CD14-positive monocyte (primary cell): ENCODE data around the gene MEA1. TPM values are rescaled to one million over a fixed set of nuclear protein-coding genes. Genes with fewer than 3 reads are reported as not detected.

ENCODE experiments used
- DNase-seq, 3 donors: peaks; one replicate each; pipeline ENCODE4 v3.0.0-alpha.2; 2011 to 2022
- H2AFZ ChIP-seq: 2 replicates; pipeline ENCODE4 v1.6.0; 2012; ENCODE audit warnings: mild to moderate bottlenecking, low read depth, low read length, inconsistent platforms; ENCODE audit not compliant: insufficient read depth, poor library complexity, severe bottlenecking
- H3K27ac ChIP-seq, 2 donors: 1 replicate in 1 of 2; 2 replicates in 1 of 2; pipeline ENCODE4 v1.5.1; 2012 to 2013; ENCODE audit warnings: low read length in 2 of 2, control low read depth in 1 of 2, inconsistent platforms in 1 of 2, low read depth in 1 of 2, mild to moderate bottlenecking in 1 of 2
- H3K27me3 ChIP-seq, 2 donors: one replicate each; pipeline versions ENCODE4 v1.6.0 to v1.6.1; 2011 to 2013; ENCODE audit warnings: low read length in 2 of 2; ENCODE audit not compliant: control insufficient read depth in 2 of 2, insufficient read depth in 2 of 2
- H3K36me3 ChIP-seq, 2 donors: replicated peaks in 1 of 2; 1 replicate in 1 of 2; 2 replicates in 1 of 2; pipeline versions ENCODE4 v1.5.1 to v1.6.1; 2012 to 2013; ENCODE audit warnings: low read length in 2 of 2, control low read depth in 1 of 2, inconsistent platforms in 1 of 2, mild to moderate bottlenecking in 1 of 2; ENCODE audit not compliant: insufficient read depth in 2 of 2, control insufficient read depth in 1 of 2
- H3K4me1 ChIP-seq, 2 donors: 1 replicate in 1 of 2; 2 replicates in 1 of 2; pipeline versions ENCODE4 v1.5.1 to v1.6.1; 2012 to 2013; ENCODE audit warnings: low read length in 2 of 2, control low read depth in 1 of 2, inconsistent platforms in 1 of 2, mild to moderate bottlenecking in 1 of 2, moderate library complexity in 1 of 2; ENCODE audit not compliant: insufficient read depth in 2 of 2, control insufficient read depth in 1 of 2
- H3K4me2 ChIP-seq: replicated peaks from 2 replicates; pipeline ENCODE3; 2012; ENCODE audit warnings: low read length, moderate library complexity, mild to moderate bottlenecking; ENCODE audit not compliant: poor library complexity, severe bottlenecking; ENCODE audit errors: extremely low read depth
- H3K4me3 ChIP-seq, 3 experiments: fragments of 200-600 bp in 1 of 3; sonication (generic) in 1 of 3; replicated peaks in 1 of 3; 1 replicate in 2 of 3; 2 replicates in 1 of 3; pipeline ENCODE4 v1.5.1; 2011 to 2013; ENCODE audit warnings: low read length in 3 of 3, mild to moderate bottlenecking in 3 of 3, control low read depth in 2 of 3, low read depth in 2 of 3, inconsistent platforms in 1 of 3, moderate library complexity in 1 of 3
- H3K79me2 ChIP-seq: 2 replicates; pipeline ENCODE4 v1.6.0; 2012; ENCODE audit warnings: mild to moderate bottlenecking, control low read depth, inconsistent platforms, low read length, moderate library complexity; ENCODE audit not compliant: insufficient read depth
- H3K9ac ChIP-seq: 2 replicates; pipeline ENCODE4 v1.6.0; 2017; ENCODE audit warnings: low read length, mild to moderate bottlenecking; ENCODE audit not compliant: insufficient read depth, poor library complexity, severe bottlenecking
- H3K9me3 ChIP-seq, 2 donors: replicated peaks in 1 of 2; 1 replicate in 1 of 2; 2 replicates in 1 of 2; pipeline versions ENCODE4 v1.5.1 to v1.6.1; 2012 to 2013; ENCODE audit warnings: low read length in 2 of 2, control low read depth in 1 of 2; ENCODE audit not compliant: control insufficient read depth in 1 of 2, insufficient read depth in 1 of 2
- H4K20me1 ChIP-seq: 2 replicates; pipeline ENCODE4 v1.6.0; 2012; ENCODE audit warnings: mild to moderate bottlenecking, low read length, control low read depth, moderate library complexity; ENCODE audit not compliant: insufficient read depth
- H3K27ac Mint-ChIP-seq, 7 donors: one replicate each; pipeline ENCODE4 v1.8.0; 2020; ENCODE audit warnings: mild to moderate bottlenecking in 7 of 7, mixed read lengths in 7 of 7, moderate library complexity in 6 of 7, inconsistent platforms in 2 of 7
- H3K27me3 Mint-ChIP-seq, 3 donors: one replicate each; pipeline ENCODE4 v1.8.0; 2021 to 2022; ENCODE audit warnings: low read depth in 3 of 3, mild to moderate bottlenecking in 3 of 3, mixed read lengths in 3 of 3, moderate library complexity in 3 of 3, inconsistent platforms in 1 of 3
- H3K36me3 Mint-ChIP-seq, 2 donors: one replicate each; pipeline ENCODE4 v1.8.0; 2020; ENCODE audit warnings: mixed read lengths in 2 of 2, inconsistent platforms in 1 of 2, mild to moderate bottlenecking in 1 of 2
- H3K4me1 Mint-ChIP-seq: one replicate; pipeline ENCODE4 v1.8.0; 2020; ENCODE audit warnings: mild to moderate bottlenecking, mixed read lengths
- H3K4me3 Mint-ChIP-seq, 2 donors: one replicate each; pipeline ENCODE4 v1.8.0; 2020; ENCODE audit warnings: mild to moderate bottlenecking in 2 of 2, mixed read lengths in 2 of 2, moderate library complexity in 1 of 2
- H3K9me3 Mint-ChIP-seq, 7 donors: one replicate each; pipeline ENCODE4 v1.8.0; 2020 to 2022; ENCODE audit warnings: mixed read lengths in 7 of 7, mild to moderate bottlenecking in 6 of 7, moderate library complexity in 6 of 7, inconsistent platforms in 2 of 7
- WGBS: methylation state at CpG from one replicate; pipeline ENCODE4 v1.1.5; 2013; ENCODE audit warnings: missing lambda C conversion rate; ENCODE audit not compliant: insufficient coverage; 5-methylcytosine and 5-hydroxymethylcytosine counted together
- intact Hi-C, 2 donors: fragments of 100-400 bp; cut with micrococcal nuclease; formaldehyde crosslinking; loops; one replicate each; pipeline versions ENCODE4 v1.15.0 to v1.15.1; 2023
- polyA plus RNA-seq, 3 donors: library from polyadenylated mRNA; depleted of rRNA in 1 of 3; unstranded in 2 of 3; stranded (reverse) in 1 of 3; fragments of 300-500 nt in 2 of 3; fragments of >200 nt in 1 of 3; fragmentation: Illumina TruSeq in 2 of 3; gene quantifications; 1 replicate in 2 of 3; 2 replicates in 1 of 3; pipeline ENCODE4 v1.2.3, GENCODE V29; 2012 to 2021
- TF ChIP-seq, protein P1 (sequence below): fragments of 200-600 bp; IDR thresholded peaks from one replicate; pipeline ENCODE4 v1.8.0; 2022; ENCODE audit warnings: antibody characterized with exemption, mild to moderate bottlenecking

Gene MEA1
- polyA plus RNA-seq, 3 donors, result 31.0 to 59.6 (median 58.8) TPM

DNA sequence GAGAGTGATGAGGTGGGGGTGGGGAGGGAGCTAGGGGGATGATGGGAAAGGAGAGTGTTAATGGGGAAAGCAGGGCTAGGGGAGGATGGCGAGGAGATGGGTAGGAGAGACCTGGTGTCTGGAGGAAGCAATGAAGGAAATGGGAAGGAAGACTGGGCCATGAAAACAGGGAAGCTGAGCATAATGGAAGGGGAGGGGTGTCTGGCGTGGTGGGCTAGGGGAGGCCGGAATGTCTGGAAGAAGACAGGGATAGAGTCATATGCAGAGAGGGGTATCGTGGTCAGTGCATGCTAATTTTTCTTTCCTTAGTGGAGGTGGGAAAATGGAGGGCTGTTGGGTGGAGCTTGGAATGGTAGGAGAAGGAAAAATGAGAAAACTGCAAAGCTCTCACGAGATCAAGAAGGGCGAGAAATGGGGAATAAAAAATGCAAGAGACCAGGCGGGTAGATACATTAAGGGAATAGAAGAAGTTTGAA lies 726 bp upstream of the MEA1 start:
- WGBS, result under 1% methylated on average over 7 of the region's 7 CpGs
- H3K27me3 Mint-ChIP-seq, result peaks cover 0 to 3% (median 0%) of the 10 kb centered on the region in 3 donors
- H3K36me3 Mint-ChIP-seq, result peaks cover 49 to 53% of the 10 kb centered on the region in 2 donors

DNA sequence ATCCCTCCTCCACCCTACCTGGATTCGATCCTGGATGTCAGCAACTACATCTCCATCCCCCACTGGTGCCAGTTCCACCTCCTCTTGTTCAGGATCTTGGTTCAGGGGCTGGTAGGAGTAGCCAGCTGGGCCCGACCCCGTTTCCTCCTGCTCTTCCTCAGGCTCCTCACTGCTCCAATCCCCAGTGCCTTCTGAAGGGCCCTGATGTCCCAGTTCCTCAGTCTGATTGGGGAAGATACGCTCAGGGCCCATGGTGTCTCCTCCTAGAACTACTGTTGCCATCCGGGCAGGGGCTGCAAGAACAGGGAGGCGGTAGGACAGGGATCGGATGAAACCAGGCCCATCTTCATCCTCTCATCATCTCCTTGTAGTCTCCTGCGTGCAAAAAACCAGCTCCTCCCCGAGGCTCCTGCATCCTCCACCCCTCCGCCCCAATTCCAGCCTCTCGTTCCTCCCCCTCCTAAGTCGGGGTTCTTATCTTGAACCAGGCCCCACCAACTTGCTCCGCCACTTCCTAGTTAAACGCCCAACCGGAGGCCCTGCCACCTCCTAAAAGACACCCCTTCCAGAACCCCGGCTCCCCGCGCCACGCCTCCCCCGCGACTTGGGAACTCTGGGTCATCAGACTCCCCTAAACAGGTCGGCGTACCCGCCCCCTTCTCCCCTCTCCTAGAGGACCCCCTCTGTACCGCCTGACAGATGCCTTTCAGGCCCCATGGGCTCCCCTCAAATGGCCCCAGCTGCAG lies 476 bp downstream of the MEA1 start:
- Mint-ChIP-seq H3K4me3 (peak overlapping the region; percentile 91 to 98), H3K4me1 (peaks cover 39% of the 10 kb centered on the region), H3K27me3 (peaks cover 0 to 3% (median 3%) of the 10 kb centered on the region in 3 donors), H3K36me3 (peaks cover 47 to 53% of the 10 kb centered on the region in 2 donors), H3K9me3 (no peaks in the 10 kb centered on the region), H3K27ac (peak overlapping the region; percentile 76 to 95 (median 91))
- DNase-seq, result peak in 2 of 3 donors; percentile 6 to 18
- peaks cover 39% of the 10 kb centered on the region for H4K20me1 ChIP-seq
- WGBS, result 3% methylated on average over 22 of the region's 25 CpGs
- peaks cover 59% of the 10 kb centered on the region for H3K79me2 ChIP-seq
- H3K9me3 ChIP-seq, result no peaks in the 10 kb centered on the region
- no peaks in the 10 kb centered on the region for H3K27me3 ChIP-seq
- H3K4me2 ChIP-seq, result peak overlapping the region; percentile 96
- H3K36me3 ChIP-seq, result peaks cover 55% of the 10 kb centered on the region in 2 donors
- peak overlapping the region; percentile 92 for H2AFZ ChIP-seq
- H3K9ac ChIP-seq, result peak overlapping the region; percentile 71
- peak overlapping the region; percentile 64 to 96 (median 73) for H3K4me3 ChIP-seq
- peak overlapping the region in 1 of 2 donors; percentile 59 for H3K27ac ChIP-seq
- peaks cover 38 to 41% of the 10 kb centered on the region in 2 donors for H3K4me1 ChIP-seq
- TF ChIP-seq, protein P1, sequence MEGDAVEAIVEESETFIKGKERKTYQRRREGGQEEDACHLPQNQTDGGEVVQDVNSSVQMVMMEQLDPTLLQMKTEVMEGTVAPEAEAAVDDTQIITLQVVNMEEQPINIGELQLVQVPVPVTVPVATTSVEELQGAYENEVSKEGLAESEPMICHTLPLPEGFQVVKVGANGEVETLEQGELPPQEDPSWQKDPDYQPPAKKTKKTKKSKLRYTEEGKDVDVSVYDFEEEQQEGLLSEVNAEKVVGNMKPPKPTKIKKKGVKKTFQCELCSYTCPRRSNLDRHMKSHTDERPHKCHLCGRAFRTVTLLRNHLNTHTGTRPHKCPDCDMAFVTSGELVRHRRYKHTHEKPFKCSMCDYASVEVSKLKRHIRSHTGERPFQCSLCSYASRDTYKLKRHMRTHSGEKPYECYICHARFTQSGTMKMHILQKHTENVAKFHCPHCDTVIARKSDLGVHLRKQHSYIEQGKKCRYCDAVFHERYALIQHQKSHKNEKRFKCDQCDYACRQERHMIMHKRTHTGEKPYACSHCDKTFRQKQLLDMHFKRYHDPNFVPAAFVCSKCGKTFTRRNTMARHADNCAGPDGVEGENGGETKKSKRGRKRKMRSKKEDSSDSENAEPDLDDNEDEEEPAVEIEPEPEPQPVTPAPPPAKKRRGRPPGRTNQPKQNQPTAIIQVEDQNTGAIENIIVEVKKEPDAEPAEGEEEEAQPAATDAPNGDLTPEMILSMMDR, result no peak
- intact Hi-C loops, result loop anchor here (5.0 to 10.0 kb wide), 3 partner anchors 36 to 502 kb away; partner anchors contain the start of genes PEX6 (in 2 of the 2), LRRC73 (in 1 of the 2), POLR1C (in 1 of the 2) and YIPF3 (in 1 of the 2)

More for the DNA sequence above, 726 bp upstream of the MEA1 start:
- peak overlapping the region; percentile 77 to 95 (median 80) for H3K27ac Mint-ChIP-seq
- peaks cover 44% of the 10 kb centered on the region for H4K20me1 ChIP-seq
- peaks cover 52 to 55% of the 10 kb centered on the region in 2 donors for H3K36me3 ChIP-seq
- no peaks in the 10 kb centered on the region for H3K9me3 ChIP-seq
- peak overlapping the region; percentile 92 for H2AFZ ChIP-seq
- peak overlapping the region; percentile 96 for H3K4me2 ChIP-seq
- peak overlapping the region in 1 of 2 donors; percentile 71 for H3K27ac ChIP-seq
- no peaks in the 10 kb centered on the region for H3K9me3 Mint-ChIP-seq
- H3K4me1 Mint-ChIP-seq, result peaks cover 39% of the 10 kb centered on the region
- H3K4me3 ChIP-seq, result peak overlapping the region; percentile 69 to 96 (median 73)
- TF ChIP-seq, protein P1, result no peak
- no peaks in the 10 kb centered on the region for H3K27me3 ChIP-seq
- H3K4me3 Mint-ChIP-seq, result peak overlapping the region; percentile 91 to 98
- H3K79me2 ChIP-seq, result peaks cover 59% of the 10 kb centered on the region
- intact Hi-C loops, result loop anchor here (2.0 to 10.0 kb wide), 4 partner anchors 37 to 500 kb away; partner anchors contain the start of genes KLC4 (in 2 of the 2), MRPL2 (in 2 of the 2), PEX6 (in 2 of the 2) and LRRC73 (in 1 of the 2)
- peak overlapping the region; percentile 71 for H3K9ac ChIP-seq
- peaks cover 38 to 41% of the 10 kb centered on the region in 2 donors for H3K4me1 ChIP-seq
- DNase-seq, result no peak
